Hepatocyte (in vitro differentiated cells): Measurements from ENCODE around the gene GRIPAP1.

ENCODE experiments used
- CTCF ChIP-seq: fragments of 200-600 bp; sonication (generic); IDR thresholded peaks from 2 replicates; pipeline ENCODE4 v1.5.1; 2016; ENCODE audit warnings: antibody characterized with exemption, mild to moderate bottlenecking; ENCODE audit not compliant: poor library complexity
- EZH2 ChIP-seq: fragments of 200-600 bp; sonication (generic); IDR thresholded peaks from 2 replicates; pipeline ENCODE4 v1.6.1; 2016; ENCODE audit warnings: antibody characterized with exemption, mild to moderate bottlenecking, borderline replicate concordance
- EZH2phosphoT487 ChIP-seq: fragments of 200-600 bp; sonication (generic); IDR thresholded peaks from one replicate; pipeline ENCODE4 v1.6.1; 2018; ENCODE audit warnings: antibody characterized with exemption, mild to moderate bottlenecking, low read depth, moderate library complexity; ENCODE audit not compliant: unreplicated experiment, severe bottlenecking

- TF ChIP-seq CTCF, result no peak
- no peak for TF ChIP-seq EZH2
- TF ChIP-seq EZH2phosphoT487, result no peak
These were observed 3.0 kb downstream of the GRIPAP1 start for GRCh38 chrX:48999030-48999429.
